HG03159 (cell line): ENCODE data around the gene RASAL3.

ENCODE experiments used
- ATAC-seq: cut with Tn5 transposase; IDR thresholded peaks from one replicate; pipeline ENCODE4 v1.9.1; 2021; ENCODE audit warnings: mild to moderate bottlenecking, moderate library complexity; ENCODE audit not compliant: unreplicated experiment

Gene RASAL3

DNA sequence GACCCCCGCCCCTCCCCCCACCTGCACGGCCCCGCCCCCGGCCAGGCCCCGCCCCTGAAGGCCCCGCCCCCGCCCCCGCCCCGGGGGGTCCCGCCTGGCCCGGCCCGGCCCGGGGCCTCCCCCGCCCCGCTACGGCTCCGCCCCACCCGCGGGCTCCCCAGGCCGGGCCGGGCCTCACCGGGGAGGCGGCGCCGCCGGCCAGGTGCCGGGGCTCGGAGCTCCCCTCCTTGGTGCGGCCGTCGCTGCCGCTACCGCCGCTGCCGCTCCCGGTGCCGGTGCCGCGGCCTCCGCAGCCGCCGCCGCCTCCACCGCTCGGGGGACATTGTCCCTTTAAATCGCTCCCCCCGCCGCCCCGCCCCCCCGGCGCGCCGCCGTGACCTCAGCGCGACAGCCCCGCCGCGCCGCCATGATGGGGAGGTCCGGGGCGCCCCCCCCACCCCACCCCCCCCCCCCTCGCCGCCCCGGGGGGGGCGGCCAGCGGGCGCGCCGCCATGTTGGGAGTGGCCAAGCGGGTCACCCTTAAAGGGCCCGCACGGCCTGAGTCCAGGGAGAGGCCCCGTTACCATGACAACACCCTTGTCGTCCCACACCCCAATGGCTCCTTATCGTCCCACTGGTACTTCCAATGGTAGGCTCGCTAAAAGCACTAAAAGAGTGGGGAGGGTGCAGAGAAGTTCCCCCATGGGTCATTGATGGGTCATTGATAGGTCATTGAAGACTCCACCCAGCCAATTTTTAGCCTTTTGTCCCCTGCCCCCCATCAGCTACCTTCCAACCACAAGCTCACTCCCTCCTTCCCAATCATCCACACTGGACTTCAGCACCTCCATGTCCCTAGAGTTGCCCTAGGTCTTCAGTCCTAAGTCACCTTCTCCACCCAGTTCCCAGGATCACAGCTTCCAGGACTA lies 14.5 kb downstream of the RASAL3 start, which contains the start of gene WIZ:
WIZ (minus strand) TSS at position 337 of the 908 bp plus-strand sequence. CDS start 1,649 bp downstream, outside the sequence.
- no peak for ATAC-seq

DNA sequence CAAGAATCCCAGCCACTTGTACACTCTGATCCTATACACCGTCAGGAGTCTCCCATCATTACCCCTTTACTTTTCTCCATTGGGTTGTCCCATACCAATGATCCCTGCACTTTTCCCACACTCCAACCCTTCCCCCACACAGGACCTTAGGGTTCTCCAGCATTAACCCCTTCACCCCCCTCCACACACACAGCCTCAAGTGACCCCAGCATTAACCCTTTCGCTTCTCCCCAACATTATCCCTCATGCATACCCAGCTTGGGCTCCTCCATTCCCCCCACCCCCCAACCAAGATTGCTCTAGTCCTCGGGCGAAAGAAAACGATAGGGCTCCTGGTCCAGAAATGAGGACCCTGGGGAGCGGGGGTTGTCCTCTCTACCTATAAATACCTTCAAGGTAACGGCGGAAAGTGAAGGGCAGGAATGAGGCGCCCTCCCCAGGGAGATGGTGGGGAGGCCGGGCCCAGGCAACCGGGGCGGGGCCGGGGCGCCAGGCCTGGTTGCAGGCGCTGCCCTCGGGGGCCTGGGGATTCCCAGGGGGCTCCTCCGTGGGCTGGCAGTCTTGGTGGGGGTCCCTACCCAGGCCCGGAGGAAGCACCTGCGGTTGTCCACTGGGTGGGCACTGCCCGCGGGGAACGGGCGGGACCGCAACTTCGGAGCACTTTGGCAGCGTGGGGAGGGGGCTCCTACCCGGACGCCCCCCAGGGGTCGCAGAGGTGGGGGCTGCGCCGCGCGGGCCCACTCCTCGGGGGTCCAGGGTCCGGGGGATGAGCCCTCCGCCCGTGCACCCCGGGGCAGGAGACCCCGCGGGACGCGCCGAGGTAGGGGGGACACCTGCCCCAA lies 15.3 kb downstream of the RASAL3 start:
- ATAC-seq, result no peak

DNA sequence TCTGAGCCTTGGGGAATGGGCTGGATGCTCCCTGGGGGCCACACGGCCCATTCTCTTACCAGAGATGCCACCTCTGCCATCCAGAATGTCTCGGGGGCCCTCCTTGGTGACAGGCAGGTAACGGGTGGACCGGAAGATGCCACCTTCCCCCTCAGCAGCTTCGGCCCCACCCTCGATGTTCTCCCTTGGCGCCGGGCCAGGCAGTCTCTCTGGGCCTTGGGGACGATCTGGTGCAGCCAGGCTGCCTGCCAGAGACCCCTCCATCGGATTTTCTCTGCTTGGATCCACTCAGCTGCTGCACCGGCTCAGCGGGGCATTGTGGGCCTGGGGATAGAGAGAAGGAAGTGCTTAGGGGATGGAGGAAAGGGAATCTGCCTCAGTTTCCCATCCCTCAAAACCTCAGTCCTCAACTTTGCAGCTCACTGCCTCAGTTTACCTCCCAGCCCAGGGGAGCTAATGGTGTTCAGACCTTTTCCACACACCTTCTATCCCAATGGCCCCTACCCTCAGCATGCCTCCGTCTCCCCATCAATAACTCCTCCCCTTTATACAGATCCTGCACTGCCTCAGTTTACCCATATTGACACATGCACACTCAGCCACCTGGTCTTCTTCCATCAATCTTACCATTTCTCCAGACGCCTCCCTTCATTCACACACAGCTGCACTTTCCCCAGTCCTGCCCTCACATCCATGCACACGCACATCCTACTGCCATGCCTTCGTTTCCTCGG lies 16.1 kb downstream of the RASAL3 start:
- no peak for ATAC-seq

DNA sequence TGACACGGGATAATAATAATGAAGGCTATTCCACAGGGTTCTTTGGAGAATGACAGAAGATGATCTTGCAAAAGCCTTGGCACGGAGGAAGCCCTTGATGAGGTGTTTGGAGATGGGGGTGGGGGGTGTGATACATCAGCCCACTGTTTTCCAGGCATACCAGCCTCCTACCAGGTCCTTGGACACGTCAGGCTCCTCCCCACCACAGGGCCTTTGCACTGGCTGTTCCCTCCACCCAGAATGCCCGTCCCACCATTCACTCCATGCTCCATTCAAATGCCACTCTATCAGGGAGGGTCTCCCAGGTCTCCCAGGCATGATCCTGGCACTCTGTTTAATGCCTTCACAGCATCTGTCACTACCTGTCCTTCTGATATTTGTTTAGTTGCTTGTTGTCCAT lies 17.3 kb downstream of the RASAL3 start:
- no peak for ATAC-seq

- ATAC-seq, result no peak
Observed at GRCh38 chr19:15445807-15446376, 18.5 kb downstream of the RASAL3 start.

GRCh38 chr19:15445227-15445605 lies 19.1 kb downstream of the RASAL3 start:
- no peak for ATAC-seq

GRCh38 chr19:15444505-15445226 lies 19.7 kb downstream of the RASAL3 start:
- ATAC-seq, result no peak

DNA sequence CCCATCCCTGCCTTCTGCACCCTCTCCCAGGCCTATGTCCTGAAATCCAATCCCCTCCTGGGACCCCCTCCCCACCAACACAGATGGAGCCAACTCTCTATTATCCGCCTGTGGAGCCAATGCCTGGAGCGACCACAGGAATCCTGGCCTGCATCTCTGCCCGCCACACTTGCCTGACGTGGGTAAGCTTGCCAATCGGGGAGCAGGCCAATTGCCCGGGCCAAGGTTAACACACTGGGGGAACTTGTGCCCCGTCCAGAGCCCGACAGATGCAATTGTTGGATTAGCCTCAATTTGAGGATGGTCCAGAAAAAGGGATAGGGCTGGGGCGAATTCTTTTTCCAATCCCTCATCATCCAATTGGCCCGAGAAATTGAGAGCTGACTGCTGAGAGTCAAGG lies 20.5 kb downstream of the RASAL3 start:
- no peak for ATAC-seq

- ATAC-seq, result no peak
Observed at GRCh38 chr19:15443325-15443724, 21.0 kb downstream of the RASAL3 start.

DNA sequence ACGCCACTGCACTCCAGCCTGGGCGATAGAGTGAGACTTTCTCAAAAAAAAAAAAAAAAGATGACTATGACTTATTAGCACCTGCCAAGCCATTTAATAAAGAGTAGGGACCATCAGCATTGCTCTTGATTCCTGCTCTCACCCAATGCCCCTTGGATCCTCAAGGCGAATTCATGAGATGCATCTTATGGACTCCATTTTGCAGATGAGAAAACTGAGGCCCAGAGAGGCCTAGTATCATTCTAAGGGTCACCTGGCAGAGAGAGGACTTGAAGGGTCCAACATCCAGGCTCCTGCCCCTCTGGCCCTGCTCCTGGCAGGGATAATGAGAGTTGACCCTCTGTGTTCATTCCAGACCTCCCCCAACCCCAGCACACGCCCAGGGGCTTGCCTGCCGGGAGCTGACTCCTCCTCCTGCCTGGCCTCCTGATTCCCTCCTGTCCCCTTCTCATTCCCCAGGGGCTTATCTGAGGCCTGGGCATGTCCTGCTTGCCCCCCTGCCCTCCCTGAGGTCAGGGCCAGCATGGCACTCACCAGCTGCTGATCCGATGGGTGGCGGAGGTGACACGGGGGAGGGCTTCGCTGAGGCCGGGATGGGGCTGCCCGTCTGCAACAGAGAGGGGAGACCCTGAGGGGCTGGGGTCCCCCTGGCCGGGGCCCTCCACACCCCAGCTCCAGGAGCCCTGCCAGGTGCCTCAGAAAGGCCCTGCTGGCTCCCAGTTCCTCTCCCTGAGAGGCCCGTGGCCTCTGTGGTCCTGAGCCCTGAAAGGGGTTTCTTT lies 22.0 kb downstream of the RASAL3 start:
- ATAC-seq, result no peak

DNA sequence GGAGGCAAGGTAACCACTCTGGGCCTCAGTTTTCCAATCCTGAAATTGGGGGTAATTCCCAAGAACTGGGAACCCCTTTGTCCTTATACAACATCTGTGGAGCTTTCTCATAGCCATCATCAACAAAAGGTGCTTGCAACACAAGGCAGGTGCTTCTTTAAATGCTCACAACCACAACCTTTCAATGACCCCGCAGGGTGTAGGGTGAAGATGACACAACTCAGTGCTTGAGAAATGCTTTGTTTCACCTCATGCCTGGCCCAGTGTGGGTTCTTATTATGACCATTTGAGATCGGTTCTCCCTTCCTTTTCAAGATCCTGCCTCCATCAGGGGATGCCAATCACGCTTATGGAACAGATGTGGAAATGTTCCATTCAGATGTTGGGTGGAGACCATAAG lies 23.0 kb downstream of the RASAL3 start:
- ATAC-seq, result no peak

- ATAC-seq, result no peak
Observed at GRCh38 chr19:15439821-15440641, 24.3 kb downstream of the RASAL3 start.

DNA sequence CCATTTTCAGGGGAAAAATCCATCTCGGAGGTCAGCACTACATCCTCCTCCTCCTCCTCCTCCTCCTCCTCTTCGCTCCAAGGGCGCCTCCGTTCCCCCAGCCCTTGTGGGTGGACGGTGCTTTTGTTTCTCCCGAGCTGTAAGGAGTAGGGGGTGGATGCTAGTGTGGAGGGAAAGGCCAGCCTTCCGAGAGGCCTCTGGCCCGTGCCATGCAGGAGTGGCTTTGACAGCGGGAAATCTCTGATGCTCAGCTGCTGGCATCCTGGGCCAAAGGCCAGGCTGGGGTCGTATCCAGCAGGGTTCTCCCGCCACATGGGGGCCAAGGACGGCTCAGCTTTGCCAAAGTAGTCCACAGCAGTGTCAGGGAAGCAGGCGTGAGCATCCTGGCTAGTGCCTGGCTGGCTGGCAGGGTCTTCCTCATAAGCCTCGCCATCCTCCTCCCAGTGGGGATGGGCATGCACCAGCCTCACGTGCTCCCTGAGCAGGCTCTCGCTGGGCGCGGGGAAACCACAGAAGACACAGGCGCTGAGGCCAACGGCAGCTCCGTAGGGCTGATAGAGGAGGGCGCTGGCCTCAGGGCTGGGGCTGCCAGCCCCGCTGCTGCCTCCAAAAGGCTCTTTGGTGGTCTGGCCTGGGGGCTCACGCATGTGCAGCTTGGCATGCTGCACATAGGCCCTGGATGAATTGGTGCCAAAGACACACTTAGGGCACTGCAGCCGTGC lies 25.1 kb downstream of the RASAL3 start:
- no peak for ATAC-seq

DNA sequence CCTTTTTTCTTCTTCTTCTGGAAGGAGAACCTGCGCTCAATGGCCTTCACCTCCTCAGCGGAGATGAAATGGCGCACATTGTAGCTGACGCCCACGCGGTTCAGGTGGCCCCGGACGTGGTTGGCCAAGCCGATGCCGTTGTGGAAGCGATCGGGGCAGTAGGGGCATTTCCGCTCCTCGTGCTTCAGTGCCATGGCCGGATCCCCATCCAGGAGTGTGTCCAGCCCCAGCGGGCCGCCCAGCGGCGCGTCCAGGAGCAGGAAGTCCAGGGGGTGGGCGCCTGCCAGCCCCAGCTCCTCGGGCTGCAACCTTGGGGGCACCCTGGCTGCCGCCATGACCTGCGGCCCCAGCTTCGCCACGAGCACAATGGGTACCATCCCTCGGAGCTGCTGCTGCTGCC lies 25.8 kb downstream of the RASAL3 start:
- no peak for ATAC-seq

DNA sequence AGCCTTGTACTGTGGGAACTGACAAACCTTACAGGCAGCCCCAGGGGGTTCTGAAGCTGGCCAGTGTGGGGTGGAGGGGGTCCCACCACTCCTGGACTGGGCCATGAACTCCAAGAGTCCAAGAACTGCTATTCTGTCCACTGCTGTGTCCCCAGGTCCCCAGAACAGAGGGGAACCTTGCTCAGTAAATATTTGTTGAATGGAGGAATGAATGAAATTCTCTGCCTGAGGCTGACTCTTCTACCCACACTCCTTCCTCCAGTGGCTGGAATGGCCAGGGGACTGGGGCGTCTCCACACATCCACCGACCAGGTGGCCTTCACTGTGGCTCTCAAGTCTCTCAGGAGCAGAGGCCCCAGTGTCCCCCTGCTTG lies 26.2 kb downstream of the RASAL3 start:
- no peak for ATAC-seq

GRCh38 chr19:15437355-15438123 lies 26.8 kb downstream of the RASAL3 start:
- ATAC-seq, result no peak

- no peak for ATAC-seq
Observed at GRCh38 chr19:15436826-15437110, 27.6 kb downstream of the RASAL3 start.
